Loucy (cell line): ENCODE results near the gene SMIM38.

Experiments
- CTCF ChIP-seq: fragments of 200-600 bp; sonication (generic); conservative IDR thresholded peaks from 2 replicates; pipeline ENCODE4 v1.5.1; 2014; ENCODE audit warnings: mild to moderate bottlenecking, antibody characterized with exemption, low read length
- EZH2phosphoT487 ChIP-seq: fragments of 200-600 bp; IDR thresholded peaks from 2 replicates; pipeline ENCODE4 v1.6.1; 2018; ENCODE audit warnings: antibody characterized with exemption, mild to moderate bottlenecking, moderate library complexity, borderline replicate concordance

GRCh38 chr11:69140635-69141034, 15.1 kb upstream of the SMIM38 start:
- TF ChIP-seq CTCF (no peak), EZH2phosphoT487 (no peak)
